T-helper 2 cell treated with Interferon-gamma antibody and Interleukin-4, amounts not matched to agents 100 ng/mL and 5 ng/mL, for 36 hours (primary cell): ENCODE results near the gene NCK2. TPM values are rescaled to one million over a fixed set of nuclear protein-coding genes. Genes with fewer than 3 reads are reported as not detected.
"Not testable (repeated sequence)": the region's sequence is repeated elsewhere in the genome, so short reads cannot be mapped to it uniquely, and the experiment has no call there.

ENCODE experiments used
- intact Hi-C: fragments of 100-400 bp; cut with micrococcal nuclease; formaldehyde crosslinking; loops from one replicate; pipeline ENCODE4 v1.15.1; 2023
- total RNA-seq: library from RNA; stranded (reverse); gene quantifications from 2 replicates; pipeline ENCODE4 v1.2.3, GENCODE V29; 2022

Gene NCK2
- total RNA-seq, 1 donor from 2014 or later: 64.9 TPM

GRCh38 chr2:105882920-105883435 lies 138.3 kb downstream of the NCK2 start:
- intact Hi-C loops: no loop called here

GRCh38 chr2:105883911-105884694 lies 139.4 kb downstream of the NCK2 start:
- intact Hi-C loops: no loop called here

GRCh38 chr2:105885456-105885855 lies 140.7 kb downstream of the NCK2 start:
- intact Hi-C loops: loop anchor here (5.0 kb wide), 1 partner anchor 33 kb away; no protein-coding TSS in a partner anchor

GRCh38 chr2:105886029-105886454 lies 141.3 kb downstream of the NCK2 start:
- intact Hi-C loops: loop anchor here (5.0 kb wide), 1 partner anchor 34 kb away; no protein-coding TSS in a partner anchor

GRCh38 chr2:105886687-105887086 lies 142.0 kb downstream of the NCK2 start:
- intact Hi-C loops: loop anchor here (5.0 kb wide), 1 partner anchor 34 kb away; no protein-coding TSS in a partner anchor

- intact Hi-C loops: loop anchor here (5.0 kb wide), 1 partner anchor 35 kb away; no protein-coding TSS in a partner anchor
Measured at GRCh38 chr2:105887256-105887655, 142.5 kb downstream of the NCK2 start.

- intact Hi-C loops: loop anchor here (5.0 kb wide), 1 partner anchor 36 kb away; no protein-coding TSS in a partner anchor
Measured at GRCh38 chr2:105888625-105889024, 143.9 kb downstream of the NCK2 start.

- intact Hi-C loops: loop anchor here (5.0 kb wide), 1 partner anchor 37 kb away; no protein-coding TSS in a partner anchor
Measured at GRCh38 chr2:105889046-105889445, 144.3 kb downstream of the NCK2 start.

- intact Hi-C loops: no loop called here
Measured at GRCh38 chr2:105890111-105890510, 145.4 kb downstream of the NCK2 start.

GRCh38 chr2:105890856-105891255 lies 146.1 kb downstream of the NCK2 start:
- intact Hi-C loops: no loop called here

GRCh38 chr2:105893011-105893995 lies 148.6 kb downstream of the NCK2 start:
- intact Hi-C loops: no loop called here

GRCh38 chr2:105894327-105894944 lies 149.7 kb downstream of the NCK2 start:
- intact Hi-C loops: no loop called here

- intact Hi-C loops: no loop called here
Measured at GRCh38 chr2:105895990-105896764, 151.5 kb downstream of the NCK2 start.

- intact Hi-C loops: no loop called here
Measured at GRCh38 chr2:105896765-105897163, 152.1 kb downstream of the NCK2 start.

- intact Hi-C loops: not testable (repeated sequence)
Measured at GRCh38 chr2:105897694-105898093, 153.0 kb downstream of the NCK2 start.

- intact Hi-C loops: no loop called here
Measured at GRCh38 chr2:105903051-105903674, 158.5 kb downstream of the NCK2 start.

GRCh38 chr2:105904938-105905337 lies 160.2 kb downstream of the NCK2 start:
- intact Hi-C loops: no loop called here

- intact Hi-C loops: no loop called here
Measured at GRCh38 chr2:105906481-105906880, 161.8 kb downstream of the NCK2 start.

- intact Hi-C loops: no loop called here
Measured at GRCh38 chr2:105907184-105907583, 162.5 kb downstream of the NCK2 start.

- intact Hi-C loops: no loop called here
Measured at GRCh38 chr2:105909215-105909614, 164.5 kb downstream of the NCK2 start.
